Hepatocyte (in vitro differentiated cells): ENCODE data around the gene IDH3G. TPM values are rescaled to one million over a fixed set of nuclear protein-coding genes. Genes with fewer than 3 reads are reported as not detected.

Source experiments
- DNase-seq: peaks from one replicate; pipeline ENCODE4 v3.0.0-alpha.2; 2016; ENCODE audit warnings: low spot score
- H2AFZ ChIP-seq: fragments of 200-600 bp; sonication (generic); 2 replicates; pipeline ENCODE4 v1.6.0; 2016; ENCODE audit warnings: antibody characterized with exemption, mild to moderate bottlenecking
- H3K27ac ChIP-seq: fragments of 200-600 bp; sonication (generic); 2 replicates; pipeline ENCODE4 v1.5.1; 2016; ENCODE audit warnings: mild to moderate bottlenecking
- H3K27me3 ChIP-seq: fragments of 200-600 bp; sonication (generic); 2 replicates; pipeline ENCODE4 v1.6.1; 2016
- H3K36me3 ChIP-seq: fragments of 200-600 bp; sonication (generic); replicated peaks from 2 replicates; pipeline ENCODE4 v1.5.1; 2016; ENCODE audit warnings: low read depth; ENCODE audit not compliant: insufficient read depth
- H3K4me1 ChIP-seq: fragments of 200-600 bp; sonication (generic); 2 replicates; pipeline ENCODE4 v1.5.1; 2016; ENCODE audit warnings: mild to moderate bottlenecking, moderate library complexity; ENCODE audit not compliant: insufficient read depth
- H3K4me2 ChIP-seq: fragments of 200-600 bp; sonication (generic); 2 replicates; pipeline ENCODE4 v1.6.0; 2016
- H3K4me3 ChIP-seq: fragments of 200-600 bp; sonication (generic); 2 replicates; pipeline ENCODE4 v1.5.1; 2016; ENCODE audit warnings: mild to moderate bottlenecking
- H3K79me2 ChIP-seq: fragments of 200-600 bp; sonication (generic); 2 replicates; pipeline ENCODE4 v1.6.0; 2017; ENCODE audit warnings: mild to moderate bottlenecking
- H3K9me2 ChIP-seq: fragments of 200-600 bp; sonication (generic); replicated peaks from 2 replicates; pipeline ENCODE4 v1.6.0; 2017; ENCODE audit warnings: mild to moderate bottlenecking; ENCODE audit not compliant: insufficient read depth
- H3K9me3 ChIP-seq: fragments of 200-600 bp; sonication (generic); 2 replicates; pipeline ENCODE4 v1.5.1; 2016; ENCODE audit warnings: low read depth, mild to moderate bottlenecking
- H4K20me1 ChIP-seq: fragments of 200-600 bp; sonication (generic); 2 replicates; pipeline ENCODE4 v1.6.0; 2016; ENCODE audit warnings: mild to moderate bottlenecking; ENCODE audit not compliant: insufficient read depth, poor library complexity, severe bottlenecking
- EZH2 ChIP-seq: fragments of 200-600 bp; sonication (generic); IDR thresholded peaks from 2 replicates; pipeline ENCODE4 v1.6.1; 2016; ENCODE audit warnings: antibody characterized with exemption, mild to moderate bottlenecking, borderline replicate concordance
- EZH2phosphoT487 ChIP-seq: fragments of 200-600 bp; sonication (generic); IDR thresholded peaks from one replicate; pipeline ENCODE4 v1.6.1; 2018; ENCODE audit warnings: antibody characterized with exemption, mild to moderate bottlenecking, low read depth, moderate library complexity; ENCODE audit not compliant: unreplicated experiment, severe bottlenecking
- WGBS: methylation state at CpG from one replicate; pipeline ENCODE4 v1.1.6; 2016; ENCODE audit warnings: low lambda C conversion rate; ENCODE audit errors: missing lambda C conversion rate; 5-methylcytosine and 5-hydroxymethylcytosine counted together
- polyA plus RNA-seq: library from polyadenylated mRNA; unstranded; fragments of >200 nt; fragmentation: Nextera tagmentation; extraction: Ambion mirVana; gene quantifications from 2 replicates; pipeline ENCODE4 v1.2.1, GENCODE V29; 2016
- total RNA-seq: library from RNA; depleted of rRNA; stranded (reverse); fragments of >200 nt; gene quantifications from 2 replicates; pipeline ENCODE4 v1.2.3, GENCODE V29; 2014
- TF ChIP-seq, protein P1 (sequence below): fragments of 200-600 bp; sonication (generic); IDR thresholded peaks from 2 replicates; pipeline ENCODE4 v1.5.1; 2016; ENCODE audit warnings: antibody characterized with exemption, mild to moderate bottlenecking; ENCODE audit not compliant: poor library complexity

The IDH3G gene
- total and polyA plus RNA-seq, 2 experiments from 2014 or later: 35.4 to 74.3 TPM

GRCh38 chrX:153829549-153829798, 35.3 kb upstream of the IDH3G start:
- no peak overlapping the region for H3K27ac ChIP-seq
- no peaks in the 10 kb centered on the region for H4K20me1 ChIP-seq
- no peak for DNase-seq
- H3K9me3 ChIP-seq: no peaks in the 10 kb centered on the region
- H3K9me2 ChIP-seq: no peaks in the 10 kb centered on the region
- peak overlapping the region; percentile 71 for H3K4me2 ChIP-seq
- H3K4me3 ChIP-seq: no peak overlapping the region
- TF ChIP-seq, protein P1, sequence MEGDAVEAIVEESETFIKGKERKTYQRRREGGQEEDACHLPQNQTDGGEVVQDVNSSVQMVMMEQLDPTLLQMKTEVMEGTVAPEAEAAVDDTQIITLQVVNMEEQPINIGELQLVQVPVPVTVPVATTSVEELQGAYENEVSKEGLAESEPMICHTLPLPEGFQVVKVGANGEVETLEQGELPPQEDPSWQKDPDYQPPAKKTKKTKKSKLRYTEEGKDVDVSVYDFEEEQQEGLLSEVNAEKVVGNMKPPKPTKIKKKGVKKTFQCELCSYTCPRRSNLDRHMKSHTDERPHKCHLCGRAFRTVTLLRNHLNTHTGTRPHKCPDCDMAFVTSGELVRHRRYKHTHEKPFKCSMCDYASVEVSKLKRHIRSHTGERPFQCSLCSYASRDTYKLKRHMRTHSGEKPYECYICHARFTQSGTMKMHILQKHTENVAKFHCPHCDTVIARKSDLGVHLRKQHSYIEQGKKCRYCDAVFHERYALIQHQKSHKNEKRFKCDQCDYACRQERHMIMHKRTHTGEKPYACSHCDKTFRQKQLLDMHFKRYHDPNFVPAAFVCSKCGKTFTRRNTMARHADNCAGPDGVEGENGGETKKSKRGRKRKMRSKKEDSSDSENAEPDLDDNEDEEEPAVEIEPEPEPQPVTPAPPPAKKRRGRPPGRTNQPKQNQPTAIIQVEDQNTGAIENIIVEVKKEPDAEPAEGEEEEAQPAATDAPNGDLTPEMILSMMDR: no peak
- TF ChIP-seq EZH2: no peak
- no peak for TF ChIP-seq EZH2phosphoT487
- 32% methylated on average over 6 of the region's 27 CpGs for WGBS
- H3K36me3 ChIP-seq: no peaks in the 10 kb centered on the region
- H3K27me3 ChIP-seq: peaks cover 34% of the 10 kb centered on the region
- H2AFZ ChIP-seq: no peak overlapping the region
- H3K4me1 ChIP-seq: no peaks in the 10 kb centered on the region
- no peaks in the 10 kb centered on the region for H3K79me2 ChIP-seq

- no peaks in the 10 kb centered on the region for H3K4me1 ChIP-seq
- no peaks in the 10 kb centered on the region for H3K79me2 ChIP-seq
- H3K9me2 ChIP-seq: no peaks in the 10 kb centered on the region
- H3K36me3 ChIP-seq: no peaks in the 10 kb centered on the region
- no peak overlapping the region for H3K27ac ChIP-seq
- peak overlapping the region; percentile 71 for H3K4me2 ChIP-seq
- no peak overlapping the region for H3K4me3 ChIP-seq
- DNase-seq: no peak
- 40% methylated on average over 33 of the region's 50 CpGs for WGBS
- no peaks in the 10 kb centered on the region for H3K9me3 ChIP-seq
- H2AFZ ChIP-seq: no peak overlapping the region
- TF ChIP-seq EZH2: no peak
- TF ChIP-seq EZH2phosphoT487: no peak
- TF ChIP-seq, protein P1: no peak
- peaks cover 34% of the 10 kb centered on the region for H3K27me3 ChIP-seq
- no peaks in the 10 kb centered on the region for H4K20me1 ChIP-seq
Observed at GRCh38 chrX:153828723-153829548, 34.8 kb upstream of the IDH3G start.

- Histone ChIP-seq H3K9me3 (no peaks in the 10 kb centered on the region), H3K27me3 (peaks cover 34% of the 10 kb centered on the region), H3K4me3 (no peak overlapping the region), H3K9me2 (no peaks in the 10 kb centered on the region), H3K27ac (no peak overlapping the region), H3K4me1 (no peaks in the 10 kb centered on the region), H4K20me1 (no peaks in the 10 kb centered on the region), H3K4me2 (peak overlapping the region; percentile 71), H2AFZ (no peak overlapping the region), H3K36me3 (no peaks in the 10 kb centered on the region), H3K79me2 (no peaks in the 10 kb centered on the region)
- 45% methylated on average over 15 of the region's 17 CpGs for WGBS
- no peak for TF ChIP-seq EZH2phosphoT487
- TF ChIP-seq, protein P1: no peak
- TF ChIP-seq EZH2: no peak
- no peak for DNase-seq
Observed at GRCh38 chrX:153828308-153828707, 34.1 kb upstream of the IDH3G start.
